Measurements from ENCODE around the gene TNFSF13.

GRCh38 chr17:7610641-7611040, 52.1 kb downstream of the TNFSF13 start:
- no peak for TF ChIP-seq FOXP1 (CRISPR knock-in tag; IDR thresholded peaks at IDR 0.05; ENCODE audit: borderline replicate concordance)
- TF ChIP-seq ZNF317 (CRISPR knock-in tag; IDR thresholded peaks at IDR 0.05; ENCODE audit: borderline replicate concordance, low read depth), result no peak
- TF ChIP-seq CREB1 (CRISPR knock-in tag; IDR thresholded peaks at IDR 0.05), result no peak
- TF ChIP-seq, protein P1, sequence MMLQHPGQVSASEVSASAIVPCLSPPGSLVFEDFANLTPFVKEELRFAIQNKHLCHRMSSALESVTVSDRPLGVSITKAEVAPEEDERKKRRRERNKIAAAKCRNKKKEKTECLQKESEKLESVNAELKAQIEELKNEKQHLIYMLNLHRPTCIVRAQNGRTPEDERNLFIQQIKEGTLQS (CRISPR knock-in tag; conservative IDR thresholded peaks at IDR 0.05), result no peak
- no peak for TF ChIP-seq NFYB (CRISPR knock-in tag; conservative IDR thresholded peaks at IDR 0.05; ENCODE audit: low read depth)
- TF ChIP-seq NR2C2 (CRISPR knock-in tag; IDR thresholded peaks at IDR 0.05), result no peak
- no peak for TF ChIP-seq CTCF (IDR thresholded peaks at IDR 0.05)
- no peak for TF ChIP-seq GRHL2 (CRISPR knock-in tag; IDR thresholded peaks at IDR 0.05; ENCODE audit: insufficient replicate concordance, severe bottlenecking)
- TF ChIP-seq NFATC4 (CRISPR knock-in tag; IDR thresholded peaks at IDR 0.05), result no peak
- TF ChIP-seq TCF7 (CRISPR knock-in tag; IDR thresholded peaks at IDR 0.05; ENCODE audit: low read depth), result no peak
- TF ChIP-seq MLX (CRISPR knock-in tag; IDR thresholded peaks at IDR 0.05), result no peak
- TF ChIP-seq, protein P2, sequence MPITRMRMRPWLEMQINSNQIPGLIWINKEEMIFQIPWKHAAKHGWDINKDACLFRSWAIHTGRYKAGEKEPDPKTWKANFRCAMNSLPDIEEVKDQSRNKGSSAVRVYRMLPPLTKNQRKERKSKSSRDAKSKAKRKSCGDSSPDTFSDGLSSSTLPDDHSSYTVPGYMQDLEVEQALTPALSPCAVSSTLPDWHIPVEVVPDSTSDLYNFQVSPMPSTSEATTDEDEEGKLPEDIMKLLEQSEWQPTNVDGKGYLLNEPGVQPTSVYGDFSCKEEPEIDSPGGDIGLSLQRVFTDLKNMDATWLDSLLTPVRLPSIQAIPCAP (CRISPR knock-in tag; IDR thresholded peaks at IDR 0.05), result no peak
